H4 (cell line): Measurements from ENCODE around the gene ECSIT. TPM values are rescaled to one million over a fixed set of nuclear protein-coding genes. Genes with fewer than 3 reads are reported as not detected.
"Not testable (repeated sequence)": the region's sequence is repeated elsewhere in the genome, so short reads cannot be mapped to it uniquely, and the experiment has no call there.

Experiments used
- DNase-seq: peaks from one replicate; pipeline ENCODE4 v3.0.0-alpha.2; 2015; ENCODE audit warnings: low spot score
- total RNA-seq: library from RNA; depleted of rRNA; stranded (reverse); fragments of >200 nt; shearing (Covaris generic); gene quantifications from 2 replicates; pipeline ENCODE4 v1.2.3, GENCODE V29; 2014; rRNA removed

Gene ECSIT
- total RNA-seq, 1 experiment from 2014 or later, result 47.5 TPM

DNA sequence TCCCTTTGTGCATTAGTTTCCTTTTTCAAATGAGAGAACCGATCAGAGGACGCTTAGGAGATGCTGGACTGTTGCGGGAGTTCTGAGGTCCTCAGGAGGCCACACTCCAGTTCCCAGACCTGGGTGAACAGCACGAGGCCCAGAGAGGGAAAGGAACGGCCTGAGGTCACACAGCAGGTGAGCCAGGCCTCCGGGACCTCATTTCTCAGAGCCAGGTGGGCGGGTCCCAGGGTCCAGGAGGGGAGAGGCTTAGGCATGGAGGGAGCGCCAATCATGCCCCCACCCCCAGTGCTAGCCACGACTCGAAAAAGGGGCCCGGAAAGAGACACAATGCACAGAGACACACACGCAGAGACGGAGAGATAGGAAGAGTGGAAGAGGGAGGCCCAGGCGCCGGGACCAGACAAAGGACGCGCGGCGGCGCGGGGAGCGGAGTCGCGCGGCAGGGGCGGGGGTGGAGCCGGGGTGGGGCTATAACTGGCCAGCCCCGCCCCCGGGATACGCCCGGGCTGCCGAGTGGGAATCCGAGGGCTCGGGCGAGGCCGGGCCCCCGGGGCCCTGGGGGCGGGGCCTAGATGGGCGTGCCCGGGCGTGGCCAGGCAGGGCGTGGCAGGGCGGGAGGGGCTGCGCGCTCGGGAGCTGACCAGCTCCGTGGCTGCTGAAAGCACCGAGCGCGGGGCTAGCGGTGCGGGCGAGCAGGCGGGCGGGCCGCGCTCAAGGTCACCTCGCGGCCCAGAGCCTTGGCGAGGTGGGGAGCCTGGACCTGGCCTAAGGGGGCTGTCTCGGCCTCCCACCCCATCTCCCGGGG is 49.6 kb downstream of the ECSIT start:
- no peak for DNase-seq

DNA sequence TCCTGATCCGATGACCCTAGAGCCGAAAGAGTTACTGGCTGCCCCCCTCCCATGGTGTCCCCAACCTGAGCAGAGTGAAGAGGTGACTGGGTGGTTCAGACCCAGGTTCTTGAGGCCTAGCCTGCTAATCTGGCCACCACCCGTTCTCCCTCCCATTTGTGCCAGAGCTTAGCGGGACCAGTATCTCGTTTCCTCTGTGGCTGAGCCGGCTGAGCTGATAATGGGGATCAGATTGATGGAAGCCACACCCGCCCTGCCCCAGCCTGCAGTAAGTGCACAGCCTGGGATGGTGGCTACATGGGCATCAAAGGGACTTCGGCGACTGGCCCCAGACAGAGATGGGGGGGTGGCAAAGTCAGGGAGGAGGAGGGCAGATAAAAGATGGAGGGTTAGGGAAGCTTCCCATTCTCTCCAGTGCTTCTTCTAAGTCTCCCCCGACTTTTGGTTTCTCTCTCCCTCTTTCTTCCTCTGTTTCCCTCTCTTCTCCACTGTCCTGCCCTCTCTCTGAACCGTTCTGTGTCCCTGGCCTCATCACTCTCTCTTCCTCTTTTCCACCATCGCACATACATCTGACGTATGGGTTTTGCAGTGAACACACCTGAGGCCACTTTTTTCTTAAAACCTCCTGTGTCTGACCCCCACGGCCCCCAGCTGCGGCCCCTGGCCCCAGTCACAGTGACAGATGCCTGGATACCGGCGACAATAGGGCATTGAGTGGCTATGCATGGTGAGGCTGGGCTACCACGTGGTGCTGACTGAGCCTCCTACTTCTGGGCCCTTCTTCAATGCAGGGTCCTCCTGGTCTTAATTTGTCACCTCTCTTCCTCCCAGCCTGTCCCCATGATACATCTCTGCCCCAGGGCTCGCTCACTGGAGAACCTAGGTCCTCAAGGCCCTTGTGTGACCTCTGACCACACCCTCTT is 50.5 kb downstream of the ECSIT start:
- DNase-seq, result no peak

DNA sequence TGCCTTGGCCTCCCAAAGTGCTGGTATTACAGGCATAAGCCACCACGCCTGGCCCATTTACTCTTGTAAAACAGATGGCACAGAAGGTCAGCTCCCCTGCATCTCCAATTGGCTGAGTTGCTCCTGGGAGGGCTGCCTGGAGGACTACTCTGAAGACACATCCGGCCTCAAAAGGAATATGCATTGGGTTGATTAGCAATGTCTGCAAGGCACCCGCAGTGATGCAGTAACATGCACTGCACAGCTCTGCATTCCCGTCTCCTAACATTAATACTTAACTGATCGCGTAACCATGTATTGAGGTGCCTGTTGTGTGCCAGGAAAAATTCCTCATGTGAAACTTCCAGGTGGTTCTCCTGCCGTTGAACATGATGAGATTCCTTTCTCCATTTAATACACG is 53.1 kb downstream of the ECSIT start:
- no peak for DNase-seq

DNA sequence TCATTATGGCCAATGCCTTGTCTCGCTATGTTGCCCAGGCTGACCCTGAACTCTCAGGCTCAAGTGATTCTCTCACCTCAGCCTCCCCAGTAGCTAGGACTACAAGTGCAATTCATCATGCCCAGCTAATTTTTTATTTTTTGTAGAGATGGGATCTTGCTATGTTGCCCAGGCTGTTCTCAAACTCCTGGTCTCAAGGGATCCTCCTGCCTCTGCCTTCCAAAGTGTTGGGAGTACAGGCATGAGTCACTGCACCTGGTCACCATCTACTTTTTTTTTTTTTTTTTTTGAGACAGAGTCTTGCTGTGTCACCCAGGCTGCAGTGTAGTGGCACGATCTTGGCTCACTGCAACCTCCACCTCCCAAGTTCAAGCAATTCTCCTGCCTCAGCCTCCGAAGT is 53.6 kb downstream of the ECSIT start:
- DNase-seq, result not testable (repeated sequence)

DNA sequence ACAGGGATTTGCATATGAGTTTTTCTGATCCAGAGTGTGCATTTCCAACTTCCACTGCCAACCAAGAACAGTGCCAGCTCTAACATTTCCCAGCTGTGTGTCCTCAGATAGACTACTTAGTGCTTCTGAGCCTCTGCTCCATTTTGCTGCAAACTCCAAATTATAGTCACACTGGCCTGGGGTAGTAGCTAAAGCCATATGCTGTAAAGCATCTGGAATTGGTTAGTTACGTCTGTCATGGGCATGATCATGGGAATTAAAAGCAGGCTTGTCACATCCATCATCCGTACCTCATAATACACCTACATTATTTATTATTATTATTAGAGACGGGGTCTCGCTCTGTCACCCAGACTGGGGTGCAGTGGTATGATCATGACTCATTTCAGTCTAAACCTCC is 55.2 kb downstream of the ECSIT start:
- DNase-seq, result no peak

DNA sequence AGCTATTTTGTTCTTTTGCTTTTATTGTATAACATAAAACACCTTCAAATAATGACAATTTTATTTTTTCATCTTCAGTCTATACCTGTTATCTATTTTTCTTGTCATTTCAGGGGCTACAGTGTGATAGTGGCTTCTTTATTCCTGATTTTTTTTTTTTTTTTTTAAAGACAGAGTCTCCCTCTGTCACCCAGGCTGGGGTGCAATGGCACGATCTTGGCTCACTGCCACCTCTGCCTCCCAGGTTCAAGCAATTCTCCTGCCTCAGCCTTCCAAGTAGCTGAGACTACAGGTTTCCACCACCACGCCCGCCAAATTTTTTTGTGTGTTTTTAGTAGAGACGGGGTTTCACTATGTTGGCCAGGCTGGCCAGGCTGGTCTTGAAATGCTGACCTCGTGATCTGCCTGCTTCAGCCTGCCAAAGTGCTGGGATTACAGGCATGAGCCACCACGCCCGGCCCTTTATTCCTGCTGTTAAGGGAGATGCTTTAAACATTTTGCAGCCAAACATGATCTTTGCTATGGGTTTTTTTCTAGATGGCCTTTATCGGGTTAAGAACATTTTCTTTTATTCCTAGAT is 60.6 kb downstream of the ECSIT start:
- not testable (repeated sequence) for DNase-seq

DNA sequence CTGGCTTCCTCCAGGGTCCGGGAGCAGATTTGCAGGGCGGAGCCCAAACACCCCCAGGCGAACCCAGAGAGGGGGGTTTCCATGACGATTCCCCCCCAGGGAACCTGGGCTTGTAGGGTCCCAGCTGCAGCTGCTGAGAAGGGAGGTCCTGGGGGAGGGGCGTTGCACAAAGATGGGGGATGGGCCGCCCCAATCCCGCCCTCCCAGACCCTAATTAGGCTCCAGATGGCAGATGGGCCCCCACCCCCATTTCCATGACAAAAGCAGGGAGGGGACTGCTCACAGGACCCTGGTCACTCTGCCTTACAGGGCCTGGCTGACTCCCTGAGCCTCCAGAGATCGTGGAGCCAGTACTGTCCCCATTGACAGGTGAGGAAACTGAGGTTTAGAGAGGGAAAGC is 63.3 kb downstream of the ECSIT start:
- DNase-seq, result no peak

DNA sequence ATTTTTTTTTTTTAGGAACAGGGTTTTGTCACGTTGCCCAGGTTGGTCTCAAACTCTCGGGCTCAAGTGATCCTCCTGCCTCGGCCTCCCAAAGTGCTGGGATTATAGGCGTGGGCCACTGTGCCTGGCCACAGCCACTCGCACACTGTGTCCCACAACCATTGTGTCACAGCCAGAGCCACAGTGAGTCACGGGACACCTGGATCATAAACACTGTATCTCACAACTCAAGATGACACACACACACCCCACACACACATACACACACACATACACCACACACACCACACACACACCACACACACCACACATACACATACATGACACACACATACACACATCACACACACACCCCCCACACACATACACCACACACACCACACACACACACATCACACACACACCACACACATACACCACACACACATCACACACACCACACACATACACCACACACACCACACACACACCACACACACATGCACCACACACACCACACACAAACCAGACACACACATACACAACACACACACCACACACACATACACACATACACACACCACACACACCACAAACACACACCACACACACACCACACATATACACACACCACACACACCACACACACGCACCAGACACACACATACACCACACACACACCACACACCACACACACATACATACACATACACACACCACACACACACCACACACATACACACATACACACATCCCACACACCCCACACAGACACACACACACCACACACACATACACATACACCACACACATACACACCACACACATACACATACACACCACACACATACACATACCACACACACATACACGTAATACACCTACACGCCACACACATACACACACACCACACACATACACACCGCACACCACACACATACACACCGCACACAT is 64.3 kb downstream of the ECSIT start:
- DNase-seq, result no peak

DNA sequence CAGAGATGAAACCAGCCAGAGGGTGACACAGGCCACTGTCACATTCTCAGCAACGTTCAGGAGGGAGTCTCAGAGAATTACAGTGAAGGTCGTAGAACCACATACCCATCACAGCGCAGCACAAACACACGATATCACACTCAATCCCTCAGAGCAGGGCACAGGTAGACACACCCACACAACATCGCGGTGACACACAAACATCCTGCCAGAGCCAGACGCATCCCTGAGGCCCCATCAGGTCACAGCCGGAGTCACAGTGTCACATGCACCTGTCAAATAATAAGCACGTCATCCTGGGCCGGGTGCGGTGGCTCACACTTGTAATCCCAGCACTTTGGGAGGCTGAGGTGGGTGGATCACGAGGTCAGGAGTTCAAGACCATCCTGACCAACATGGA is 65.5 kb downstream of the ECSIT start:
- no peak for DNase-seq

DNA sequence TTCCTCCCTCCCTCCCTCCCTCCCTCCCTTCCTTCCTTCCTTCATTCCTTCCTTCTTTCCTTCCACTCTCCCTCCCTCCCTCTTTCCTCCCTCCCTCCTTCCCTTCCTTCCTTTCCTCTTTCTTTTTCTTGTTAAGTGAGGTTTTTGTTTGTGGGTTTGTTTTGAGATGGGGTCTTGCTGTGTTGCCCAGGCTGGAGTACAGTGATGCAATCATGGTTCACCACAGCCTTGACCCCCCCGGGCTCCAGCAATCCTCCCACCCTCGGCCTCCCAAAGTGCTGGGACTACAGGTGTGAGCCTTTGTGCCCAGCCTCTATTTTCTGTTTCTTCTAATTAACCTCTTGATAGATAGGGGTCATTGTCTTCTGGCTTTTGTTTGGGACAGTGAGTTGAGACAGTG is 67.5 kb downstream of the ECSIT start:
- DNase-seq, result no peak

DNA sequence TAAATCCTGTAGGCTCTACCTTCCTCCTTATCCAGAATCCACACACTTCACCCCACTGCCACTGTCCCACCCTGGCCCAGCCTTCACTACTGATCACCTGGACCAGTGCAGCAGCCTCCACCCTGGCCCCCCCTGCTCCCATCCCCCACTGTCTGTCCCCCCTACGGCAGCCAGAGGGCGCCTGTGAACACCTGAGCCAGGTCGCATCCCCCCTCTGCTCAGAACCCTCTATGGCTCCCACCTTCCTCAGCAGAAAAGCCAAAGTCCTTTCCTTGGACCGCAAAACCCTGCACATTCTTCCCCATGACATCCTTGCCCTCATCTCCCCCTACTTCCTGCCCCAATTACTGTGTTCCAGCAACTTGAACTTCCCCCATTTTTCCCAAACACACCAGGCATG is 68.7 kb downstream of the ECSIT start:
- no peak for DNase-seq

DNA sequence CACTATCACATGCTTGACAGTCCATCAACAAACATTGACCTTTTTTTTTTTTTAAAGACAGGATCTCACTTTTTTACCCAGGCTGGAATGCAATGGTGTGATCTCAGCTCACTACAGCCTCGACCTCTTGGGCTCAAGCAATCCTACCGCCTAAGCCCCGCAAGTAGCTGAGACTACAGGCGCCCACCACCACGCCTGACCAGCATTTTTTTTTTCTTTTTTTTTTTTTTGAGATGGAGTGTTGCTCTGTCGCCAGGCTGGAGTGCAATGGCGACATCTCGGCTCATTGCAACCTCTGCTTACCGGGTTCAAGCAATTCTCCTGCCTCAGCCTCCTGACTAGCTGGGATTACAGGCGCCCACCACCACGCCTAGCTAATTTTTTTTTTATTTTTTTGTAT is 70.0 kb downstream of the ECSIT start:
- not testable (repeated sequence) for DNase-seq

DNA sequence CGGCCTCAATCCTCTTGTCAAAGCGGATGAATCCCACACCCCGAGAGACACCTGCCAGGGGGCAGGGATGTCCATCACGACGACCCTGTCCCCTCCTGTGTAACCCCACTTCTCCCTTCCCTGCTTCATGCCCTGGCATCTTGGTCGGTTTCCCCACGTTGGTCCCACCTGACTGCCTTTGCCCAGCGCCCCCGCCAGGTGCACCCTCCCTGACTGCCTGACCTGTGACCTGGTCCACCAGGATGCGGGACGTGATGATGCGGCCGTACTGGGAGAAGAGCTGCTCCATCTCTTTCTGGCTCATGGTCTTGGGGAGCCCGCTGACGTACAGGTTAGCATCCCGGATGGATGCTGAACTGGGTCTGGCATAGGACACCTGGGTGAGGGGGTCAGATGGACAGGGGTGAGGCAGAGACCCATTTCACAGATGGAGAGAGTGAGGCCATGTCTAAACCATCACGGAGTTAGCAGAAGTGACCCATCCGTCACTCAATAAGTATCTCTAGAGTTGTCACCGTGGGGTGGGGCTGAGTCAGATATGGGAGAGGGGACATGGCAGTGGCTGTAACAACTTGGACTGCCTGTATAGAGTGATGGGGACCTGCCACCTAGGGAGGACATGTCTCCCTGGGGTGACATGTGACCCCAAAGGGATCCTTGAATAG is 70.6 kb downstream of the ECSIT start:
- no peak for DNase-seq

DNA sequence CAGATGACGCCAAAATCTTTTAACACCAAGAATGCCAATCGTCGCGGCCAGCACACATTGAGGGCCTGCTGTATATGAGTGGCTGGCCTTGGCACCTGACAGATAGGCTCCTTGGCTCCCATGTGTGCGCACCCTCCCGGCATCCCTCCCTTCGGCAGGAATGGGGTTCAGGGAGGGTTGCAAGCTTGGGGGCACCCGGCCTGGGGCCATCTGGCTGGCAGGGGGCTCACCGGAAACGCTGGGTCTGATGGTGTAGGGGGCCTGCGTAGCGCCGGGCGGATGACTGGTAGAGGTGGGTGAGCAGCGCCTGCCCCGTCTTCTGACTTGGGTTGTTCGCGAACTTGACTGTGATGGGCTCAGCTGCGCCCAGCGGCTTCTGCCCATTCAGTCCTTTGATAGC is 71.1 kb downstream of the ECSIT start:
- no peak for DNase-seq

DNA sequence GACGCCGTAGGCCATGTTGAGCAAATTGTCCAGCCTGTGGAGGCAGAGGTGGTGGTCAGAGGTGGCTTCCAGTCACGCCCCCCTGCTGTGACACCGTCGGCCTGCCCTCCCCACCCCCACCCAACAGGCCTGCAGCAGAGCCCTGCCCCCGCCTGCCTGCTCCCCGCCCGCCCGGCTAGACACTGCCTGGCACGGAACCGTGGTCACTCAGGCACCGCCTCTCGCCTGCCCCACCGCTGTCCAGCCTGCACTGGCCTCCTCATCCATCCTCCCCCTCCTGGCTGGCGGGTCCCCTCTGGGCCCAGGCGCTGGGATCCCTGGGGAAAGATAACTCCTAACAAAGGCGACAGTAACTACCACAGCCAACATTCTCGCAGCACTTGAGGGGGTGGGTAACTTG is 71.8 kb downstream of the ECSIT start:
- no peak for DNase-seq

DNA sequence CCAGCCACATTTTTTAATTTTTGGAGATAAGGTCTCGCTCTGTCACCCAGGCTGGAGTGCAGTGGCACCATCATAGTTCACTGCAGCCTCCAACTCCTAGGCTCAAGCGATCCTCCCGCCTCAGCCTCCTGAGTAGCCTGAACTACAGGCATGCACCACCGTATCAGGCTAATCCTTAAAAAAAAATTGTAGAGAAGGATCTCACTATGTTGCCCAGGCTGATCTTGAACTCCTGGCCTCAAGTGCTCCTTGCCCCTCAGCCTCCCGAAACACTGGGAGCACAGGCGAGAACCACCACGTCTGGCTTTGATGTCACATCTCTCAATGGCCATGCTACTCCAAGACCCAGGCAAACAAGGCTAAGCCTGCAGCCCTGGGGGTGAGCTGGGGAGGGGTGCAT is 72.3 kb downstream of the ECSIT start:
- no peak for DNase-seq

Other genes with a start within 250 kb of the ECSIT start
- not detected in 2 replicates for gene TSPAN16, start 233.0 kb downstream of the ECSIT start, total RNA-seq
- 0.37 TPM in 1 of 2 replicates, not detected in the other for gene RAB3D, start 189.5 kb downstream of the ECSIT start, total RNA-seq
- gene TMEM205, start 182.9 kb downstream of the ECSIT start, total RNA-seq, result 74.7 and 139 TPM in 2 replicates
- gene CCDC159, start 182.6 kb downstream of the ECSIT start, total RNA-seq, result 3.6 and 5.1 TPM in 2 replicates
- gene PLPPR2, start 173.7 kb downstream of the ECSIT start, total RNA-seq, result 10.7 and 12.7 TPM in 2 replicates
- gene SWSAP1, start 154.5 kb downstream of the ECSIT start, total RNA-seq, result 0.45 and 1.0 TPM in 2 replicates
- gene EPOR, start 144.8 kb downstream of the ECSIT start, total RNA-seq, result 3.0 and 5.4 TPM in 2 replicates
- gene RGL3, start 109.8 kb downstream of the ECSIT start, total RNA-seq, result 0.14 TPM in 1 of 2 replicates, not detected in the other
- 0.99 and 1.7 TPM in 2 replicates for gene ODAD3, start 94.0 kb downstream of the ECSIT start, total RNA-seq
- 40.7 and 54.9 TPM in 2 replicates for gene PRKCSH, start 93.5 kb downstream of the ECSIT start, total RNA-seq
- not detected in 2 replicates for gene ELAVL3, start 48.1 kb downstream of the ECSIT start, total RNA-seq
- gene ZNF653, start 23.3 kb downstream of the ECSIT start, total RNA-seq, result 4.6 and 9.8 TPM in 2 replicates
- 0.21 and 0.25 TPM in 2 replicates for gene CNN1, start 9.7 kb upstream of the ECSIT start, total RNA-seq
- 72.7 and 85.3 TPM in 2 replicates for gene ELOF1, start 30.1 kb upstream of the ECSIT start, total RNA-seq
- 8.2 and 10.4 TPM in 2 replicates for gene ACP5, start 48.5 kb upstream of the ECSIT start, total RNA-seq
- gene ZNF627, start 68.3 kb upstream of the ECSIT start, total RNA-seq, result 13.0 and 18.8 TPM in 2 replicates
- gene ZNF823, start 209.8 kb upstream of the ECSIT start, total RNA-seq, result 4.0 and 7.3 TPM in 2 replicates
- 1.5 and 3.3 TPM in 2 replicates for gene ZNF441, start 237.9 kb upstream of the ECSIT start, total RNA-seq